Inferior parietal cortex (tissue), 1 donor: ENCODE measurements around the gene PRSS2.
"Not testable (repeated sequence)": the region's sequence is repeated elsewhere in the genome, so short reads cannot be mapped to it uniquely, and the experiment has no call there.

Experiments used
- DNase-seq: peaks from one replicate; pipeline ENCODE4 v3.0.0-alpha.2; 2016; ENCODE audit errors: extremely low spot score

Gene PRSS2

DNA sequence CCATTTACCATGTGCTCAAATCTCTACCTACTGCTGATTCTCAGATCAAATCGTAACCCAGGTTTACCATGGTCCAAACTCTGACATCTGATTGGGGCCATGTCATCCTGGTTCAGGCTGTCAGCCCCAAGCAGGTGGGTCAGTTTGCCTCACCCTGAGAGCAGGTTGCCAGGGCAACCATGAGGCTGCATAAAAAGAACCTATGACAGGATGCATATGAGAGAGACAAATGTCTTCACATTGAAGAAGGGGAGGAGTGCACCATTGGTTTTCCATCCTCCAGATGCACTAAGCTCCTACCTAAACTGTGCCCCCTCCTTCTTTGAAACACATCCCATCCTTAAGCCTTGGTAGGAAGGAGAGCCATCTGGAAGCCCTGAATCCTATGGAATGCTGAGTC, 11.3 kb upstream of the PRSS2 start:
- DNase-seq: no peak

DNA sequence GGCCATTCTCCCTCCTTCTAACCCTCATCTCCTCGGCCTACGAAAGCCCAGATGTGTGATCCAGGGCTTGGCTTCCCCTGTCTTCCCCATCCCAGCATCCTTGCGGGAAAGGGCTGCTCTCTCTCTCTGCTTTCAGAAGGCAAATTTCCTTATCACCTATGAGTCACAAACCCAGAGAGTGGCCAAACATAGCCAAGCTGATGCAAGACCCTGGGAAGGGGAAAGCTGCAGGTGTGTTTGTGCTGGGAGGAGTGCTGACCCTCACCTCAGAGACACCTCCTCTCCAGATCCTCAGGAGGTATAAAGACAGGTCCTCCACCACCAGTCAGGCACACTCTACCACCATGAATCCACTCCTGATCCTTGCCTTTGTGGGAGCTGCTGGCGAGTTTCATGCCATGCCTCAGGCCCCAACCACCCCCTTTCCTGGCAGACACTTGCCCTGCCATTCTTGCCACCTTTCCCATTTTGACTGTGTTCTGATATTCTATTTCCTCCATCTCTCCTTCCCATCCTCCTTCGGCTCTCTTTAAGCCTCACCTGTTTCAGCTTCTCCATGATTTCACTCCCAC, 10.6 kb upstream of the PRSS2 start:
- no peak for DNase-seq

DNA sequence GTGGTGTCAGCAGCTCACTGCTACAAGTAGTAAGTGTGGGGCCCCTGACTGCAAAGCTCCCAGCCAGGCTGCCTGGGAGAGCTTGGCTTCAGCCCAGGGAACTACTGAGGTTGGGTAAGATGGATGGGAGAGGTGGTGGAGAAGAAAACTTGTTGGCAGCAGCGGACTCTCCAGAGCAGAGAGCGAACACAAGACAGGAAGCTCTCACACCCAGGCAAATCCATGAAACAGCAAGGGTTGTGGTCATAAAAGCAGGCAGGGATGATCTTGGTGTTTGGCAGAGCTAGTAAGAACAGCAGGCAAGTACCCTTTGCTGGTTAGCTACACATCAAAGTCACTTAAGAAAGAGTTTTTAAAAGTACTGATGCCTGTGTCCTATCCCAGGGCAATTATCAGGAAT, 9.2 kb upstream of the PRSS2 start:
- not testable (repeated sequence) for DNase-seq

DNA sequence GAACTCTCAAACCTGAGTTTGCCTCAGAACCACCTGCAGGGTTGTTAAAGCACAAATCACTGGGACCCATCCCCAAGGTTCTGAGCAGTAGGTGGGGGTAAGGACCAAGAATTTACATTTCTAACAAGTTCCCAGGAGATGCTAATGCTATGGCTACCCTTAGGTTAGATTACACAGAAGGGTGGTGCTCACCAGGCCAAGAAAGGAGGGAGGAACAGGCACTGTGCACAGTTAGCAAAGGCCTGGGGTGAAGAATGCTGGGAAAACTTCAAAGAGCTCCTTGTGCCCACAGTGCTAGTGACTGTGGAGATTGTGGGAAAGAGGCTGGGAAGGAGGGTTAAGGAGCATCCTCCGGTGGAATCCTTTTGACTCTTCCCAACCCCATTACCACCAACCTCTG, 8.7 kb upstream of the PRSS2 start:
- no peak for DNase-seq

DNA sequence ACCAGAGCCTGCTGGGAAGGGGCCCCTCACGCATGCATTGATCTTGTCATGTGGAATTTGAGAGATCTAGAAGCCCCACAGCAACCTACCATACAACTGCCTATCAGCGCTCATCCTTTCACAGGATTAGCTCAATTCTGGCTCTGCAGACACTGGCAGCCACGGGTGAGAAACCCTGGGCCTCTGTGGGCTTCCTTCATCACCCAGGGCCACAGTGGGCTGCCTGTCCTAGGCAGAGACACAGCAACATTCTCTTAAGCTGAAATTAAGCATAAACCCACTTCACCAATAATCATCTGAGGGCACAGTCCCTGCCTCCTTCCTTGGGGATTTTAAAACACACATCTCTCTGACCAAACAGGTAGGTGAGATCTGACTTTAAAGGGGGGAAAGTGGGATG, 3.3 kb upstream of the PRSS2 start:
- no peak for DNase-seq

DNA sequence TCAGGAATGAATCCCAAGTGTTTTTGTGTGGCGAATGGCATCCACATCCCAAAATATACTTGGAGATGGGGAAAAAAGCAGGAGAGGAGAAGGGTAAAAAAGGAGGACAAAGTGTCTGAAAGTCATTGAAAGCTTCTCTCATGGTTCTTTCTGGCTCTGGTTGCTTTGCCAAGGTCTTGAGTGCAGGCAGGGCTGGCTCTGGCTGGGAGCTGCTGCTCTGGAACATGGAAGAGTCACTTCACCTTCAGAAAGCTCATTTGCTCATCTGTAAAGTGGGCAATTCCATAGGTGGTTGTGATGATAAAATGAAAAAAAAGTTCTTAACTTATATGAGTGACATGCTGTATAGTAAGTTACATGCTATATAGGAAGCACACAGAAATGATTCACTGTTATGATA, 2.9 kb upstream of the PRSS2 start:
- DNase-seq: no peak

DNA sequence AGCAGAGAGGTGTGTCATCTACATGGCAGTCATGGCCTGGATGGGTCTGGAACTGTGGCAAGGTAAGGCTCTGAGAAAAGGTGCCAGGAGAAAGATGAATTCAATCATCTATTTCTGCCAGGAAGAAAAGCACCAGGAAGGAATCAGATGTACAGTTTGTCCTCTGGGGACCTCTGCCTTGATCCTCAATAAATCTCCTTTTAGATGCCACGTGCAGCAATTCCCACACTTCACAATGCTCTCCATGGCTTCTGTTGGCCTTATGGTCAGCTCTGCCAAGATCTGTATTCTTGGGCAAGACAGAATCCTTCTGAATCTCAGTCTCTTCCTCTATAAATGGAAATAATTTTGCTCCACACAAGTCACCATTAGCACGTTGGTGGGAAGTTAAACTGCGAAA, 1.9 kb upstream of the PRSS2 start:
- DNase-seq: not testable (repeated sequence)

DNA sequence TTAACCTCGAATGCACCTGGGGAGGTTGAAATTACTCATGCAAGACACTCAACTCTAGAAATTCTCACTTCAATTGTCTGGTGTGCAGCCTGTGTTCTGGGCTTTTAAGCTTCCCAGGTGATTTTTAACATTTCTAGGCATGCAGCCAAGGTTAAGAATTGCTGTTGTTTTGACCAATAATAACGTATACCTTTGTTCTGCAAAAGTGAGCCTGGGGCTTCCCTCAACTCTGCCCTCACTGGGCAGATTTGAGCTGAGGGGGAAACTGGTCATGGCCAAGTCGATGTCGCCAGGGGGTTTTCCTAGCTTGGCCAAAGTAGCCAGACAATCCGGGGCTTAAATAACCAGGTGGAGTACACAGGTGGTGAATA, 568 bp downstream of the PRSS2 start:
- no peak for DNase-seq

DNA sequence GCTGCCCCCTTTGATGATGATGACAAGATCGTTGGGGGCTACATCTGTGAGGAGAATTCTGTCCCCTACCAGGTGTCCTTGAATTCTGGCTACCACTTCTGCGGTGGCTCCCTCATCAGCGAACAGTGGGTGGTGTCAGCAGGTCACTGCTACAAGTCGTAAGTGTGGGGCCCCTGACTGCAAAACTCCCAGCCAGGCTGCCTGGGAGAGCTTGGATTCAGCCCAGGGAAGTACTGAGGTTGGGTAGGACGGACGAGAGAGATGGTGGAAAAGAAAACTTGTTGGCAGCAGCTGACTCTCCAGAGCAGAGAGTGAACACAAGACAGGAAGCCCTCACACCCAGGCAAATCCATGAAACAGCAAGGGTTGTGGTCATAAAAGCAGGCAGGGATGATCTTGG, 1.3 kb downstream of the PRSS2 start:
- DNase-seq: no peak

DNA sequence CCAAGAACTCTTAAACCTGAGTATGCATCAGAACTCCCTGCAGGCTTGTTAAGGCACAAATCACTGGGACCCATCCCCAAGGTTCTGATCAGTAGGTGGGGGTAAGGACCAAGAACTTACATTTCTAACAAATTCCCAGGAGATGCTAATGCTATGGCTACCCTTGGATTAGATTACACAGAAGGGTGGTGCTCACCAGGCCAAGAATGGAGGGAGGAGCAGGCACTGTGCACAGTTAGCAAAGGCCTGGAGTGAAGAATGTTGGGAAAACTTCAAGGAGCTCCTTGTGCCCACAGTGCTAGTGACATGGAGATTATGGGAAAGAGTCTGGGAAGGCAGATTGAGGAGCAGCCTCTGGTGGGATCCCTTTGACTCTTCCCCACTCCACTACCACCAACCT, 1.9 kb downstream of the PRSS2 start:
- no peak for DNase-seq

DNA sequence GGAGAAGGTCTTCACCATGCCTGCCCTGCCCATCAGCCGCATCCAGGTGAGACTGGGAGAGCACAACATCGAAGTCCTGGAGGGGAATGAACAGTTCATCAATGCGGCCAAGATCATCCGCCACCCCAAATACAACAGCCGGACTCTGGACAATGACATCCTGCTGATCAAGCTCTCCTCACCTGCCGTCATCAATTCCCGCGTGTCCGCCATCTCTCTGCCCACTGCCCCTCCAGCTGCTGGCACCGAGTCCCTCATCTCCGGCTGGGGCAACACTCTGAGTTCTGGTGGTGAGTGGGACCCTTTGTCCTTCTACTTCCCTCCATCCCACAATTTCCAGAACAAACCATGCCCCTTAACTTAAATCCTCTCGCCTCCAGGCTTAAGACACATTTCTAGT, 2.5 kb downstream of the PRSS2 start:
- DNase-seq: no peak

DNA sequence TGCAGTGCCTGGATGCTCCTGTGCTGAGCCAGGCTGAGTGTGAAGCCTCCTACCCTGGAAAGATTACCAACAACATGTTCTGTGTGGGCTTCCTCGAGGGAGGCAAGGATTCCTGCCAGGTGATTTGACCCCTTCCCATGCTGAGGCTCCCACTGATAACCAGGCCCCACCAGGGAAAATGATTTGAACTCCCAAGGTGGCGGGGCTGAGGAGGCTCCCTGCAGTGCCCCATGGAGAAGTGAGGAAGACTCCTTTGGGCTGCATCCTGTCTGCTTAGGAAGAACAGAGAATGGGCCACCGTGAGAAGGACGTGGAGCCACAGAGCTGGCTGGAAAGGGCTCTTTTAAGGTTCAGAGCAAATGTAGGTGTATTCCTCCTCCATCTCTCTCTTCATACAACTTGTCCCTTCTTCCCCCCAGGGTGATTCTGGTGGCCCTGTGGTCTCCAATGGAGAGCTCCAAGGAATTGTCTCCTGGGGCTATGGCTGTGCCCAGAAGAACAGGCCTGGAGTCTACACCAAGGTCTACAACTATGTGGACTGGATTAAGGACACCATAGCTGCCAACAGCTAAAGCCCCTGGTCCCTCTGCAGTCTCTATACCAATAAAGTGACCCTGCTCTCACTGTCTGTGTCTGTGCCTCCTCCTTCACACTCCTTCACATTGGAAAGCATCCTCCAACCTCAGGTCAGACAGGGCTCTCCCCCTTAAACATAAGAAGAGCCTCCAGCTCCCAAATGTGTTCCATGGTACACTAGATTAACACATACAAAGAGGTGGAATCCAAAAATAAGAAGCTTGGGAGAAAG, 3.4 kb downstream of the PRSS2 start:
- no peak for DNase-seq

DNA sequence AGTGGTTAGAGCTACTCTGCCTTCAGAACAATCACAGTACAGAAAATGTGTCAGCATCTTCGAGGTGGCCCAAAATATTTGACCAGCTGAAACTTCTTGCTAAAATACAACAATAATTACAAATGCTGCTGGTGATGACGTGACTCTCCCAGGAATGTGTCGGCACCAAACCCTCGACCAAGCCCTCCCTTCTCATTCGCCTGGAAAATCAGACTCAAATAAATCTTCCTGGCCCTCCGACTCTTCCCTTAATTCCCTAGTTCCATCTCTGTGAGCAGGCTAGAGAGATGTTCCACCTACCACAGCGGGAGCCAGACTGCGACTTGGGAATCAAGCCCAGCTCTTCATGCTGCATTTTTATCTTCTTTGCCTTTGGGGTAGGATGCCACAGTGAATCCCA, 4.1 kb downstream of the PRSS2 start:
- no peak for DNase-seq

DNA sequence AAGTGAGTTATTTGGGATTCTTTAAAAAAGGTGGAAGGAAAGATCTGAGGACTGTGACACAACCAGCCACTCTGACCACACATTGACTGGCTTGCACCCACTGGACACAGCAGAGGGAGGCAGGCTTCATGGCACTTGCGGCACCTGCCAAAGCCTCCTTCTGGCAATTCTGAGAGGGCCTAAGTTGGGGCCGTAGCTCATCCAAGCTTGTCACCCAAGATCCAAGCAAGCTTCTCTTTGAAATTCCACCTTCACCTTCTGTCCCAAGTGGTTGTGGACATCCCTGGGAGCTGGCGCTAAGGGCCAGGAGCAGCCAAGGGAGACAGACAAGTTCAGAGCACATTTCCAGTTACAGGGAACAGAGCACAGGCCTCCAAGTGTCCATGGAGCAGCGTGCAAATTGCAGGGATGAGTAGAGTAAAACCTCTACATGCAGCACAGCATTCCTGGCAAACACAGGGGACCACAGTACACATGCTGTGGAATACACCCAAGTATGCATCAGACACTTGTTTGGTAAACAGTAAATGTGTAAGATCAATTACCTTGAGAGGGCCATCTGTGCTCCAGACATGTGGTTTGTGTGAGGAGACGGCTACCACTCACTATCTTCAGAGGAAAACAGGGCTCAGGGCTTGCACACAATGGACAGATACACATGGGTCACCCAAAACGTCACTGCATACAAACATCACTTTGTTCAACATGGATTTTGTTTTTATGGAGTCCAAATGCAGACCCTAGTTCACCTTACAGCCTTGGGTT, 4.8 kb downstream of the PRSS2 start:
- not testable (repeated sequence) for DNase-seq

DNA sequence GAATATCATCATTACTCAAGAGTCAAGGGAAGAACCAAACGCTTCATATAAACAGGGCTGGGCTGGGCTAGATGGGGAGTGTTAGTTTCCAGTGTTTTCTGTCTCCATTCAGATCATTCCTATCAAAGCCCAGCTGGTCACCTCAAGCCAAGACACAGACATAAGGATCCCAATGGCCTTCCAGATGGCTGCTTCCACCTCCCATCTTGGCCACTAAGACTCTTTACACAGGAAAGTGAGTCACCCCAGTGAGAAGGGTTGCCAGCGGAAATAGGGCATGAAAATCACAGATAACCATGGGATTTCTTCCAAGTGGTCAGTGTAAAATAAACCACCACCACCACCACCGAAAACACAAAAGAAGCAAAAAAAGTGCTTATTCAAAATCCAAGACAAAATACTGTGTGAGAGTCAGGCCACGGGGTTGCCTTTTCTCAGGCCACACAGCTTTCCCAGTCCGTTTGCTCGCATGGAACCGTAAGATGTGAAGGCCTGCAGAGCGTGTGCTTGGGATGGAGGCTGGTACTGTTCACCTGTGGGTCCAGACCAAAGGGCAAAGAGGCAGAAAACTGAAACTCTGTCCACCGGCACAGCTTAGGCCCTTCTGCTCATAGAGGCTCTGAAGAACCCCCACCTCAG, 5.6 kb downstream of the PRSS2 start:
- DNase-seq: no peak

DNA sequence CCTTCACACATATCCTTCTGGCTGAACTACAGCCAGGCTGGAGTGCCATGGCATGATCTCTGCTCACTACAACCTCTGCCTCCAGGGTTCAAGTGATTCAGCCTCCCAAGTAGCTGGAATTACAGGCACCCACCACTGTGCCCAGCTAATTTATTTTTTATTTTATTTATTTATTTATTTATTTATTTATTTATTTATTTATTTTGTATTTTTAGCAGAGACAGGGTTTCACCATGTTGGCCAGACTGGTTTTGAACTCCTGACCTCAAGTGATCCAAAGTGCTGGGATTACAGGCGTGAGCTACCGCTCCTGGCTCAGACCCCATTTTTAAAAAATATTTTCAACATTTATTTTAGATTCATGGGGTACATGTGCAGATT, 6.1 kb downstream of the PRSS2 start:
- DNase-seq: not testable (repeated sequence)

DNA sequence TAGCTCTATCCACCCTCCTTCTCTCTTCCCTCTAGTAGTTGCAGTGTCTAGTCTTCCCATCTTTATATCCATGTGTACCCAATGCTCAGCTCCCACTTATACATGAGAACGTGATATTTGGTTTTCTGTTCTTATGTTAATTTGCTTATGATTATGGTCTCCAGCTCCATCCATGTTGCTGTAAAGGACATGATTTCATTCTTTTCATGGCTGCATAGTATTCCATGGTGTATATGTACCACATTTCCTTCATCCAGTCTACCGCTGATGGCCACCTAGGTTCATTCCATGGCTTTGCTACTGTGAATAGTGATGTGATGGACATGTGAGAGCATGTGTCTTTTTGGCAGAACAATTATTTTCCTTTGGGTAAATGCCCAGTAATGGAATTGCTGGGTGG, 6.5 kb downstream of the PRSS2 start:
- DNase-seq: no peak

DNA sequence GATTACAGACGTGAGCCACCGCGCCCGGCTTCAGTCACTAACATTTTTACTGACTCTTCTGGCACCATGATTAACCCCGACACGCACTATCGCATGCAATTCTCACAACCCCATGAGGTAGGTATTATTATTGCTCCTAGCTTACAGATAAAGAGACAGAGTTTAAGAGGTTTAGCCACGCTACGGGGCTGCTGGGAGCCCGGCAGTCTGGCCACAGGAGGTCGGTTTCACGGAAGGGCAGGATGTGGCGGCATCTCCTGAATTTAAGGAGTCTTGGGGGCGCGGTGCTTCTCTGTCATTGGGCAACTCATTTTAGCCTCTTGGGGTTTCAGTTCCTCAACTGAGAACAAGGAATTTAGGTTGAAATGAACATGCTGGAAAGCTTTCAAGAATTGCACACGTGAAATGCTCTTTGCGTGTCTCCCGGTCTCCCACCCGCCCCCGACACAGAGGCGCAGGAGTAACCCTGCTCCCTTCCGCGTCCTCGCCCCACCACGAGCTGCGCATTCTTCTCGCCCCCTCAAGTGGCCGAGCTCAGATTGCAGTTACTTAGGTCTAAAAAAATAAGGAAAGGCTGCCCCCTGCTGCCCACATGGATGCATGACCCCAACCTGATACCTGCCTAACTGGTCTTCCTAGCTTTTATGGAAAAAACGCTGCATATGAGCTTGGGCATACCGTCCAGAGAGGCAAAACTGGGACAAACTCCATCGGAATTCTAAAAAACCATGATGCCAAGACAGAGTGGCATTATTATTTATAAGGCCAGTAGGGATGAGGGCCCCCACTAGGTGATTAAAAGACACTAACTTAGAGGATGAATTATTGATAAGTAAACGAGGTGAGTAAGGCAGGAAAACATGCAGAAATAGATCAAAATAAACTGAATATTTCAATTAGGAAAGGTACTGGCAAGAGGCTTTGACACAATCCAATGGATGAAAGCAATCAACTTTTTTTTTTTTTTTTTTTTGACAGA, 12.4 kb downstream of the PRSS2 start:
- DNase-seq: peak; percentile 93

DNA sequence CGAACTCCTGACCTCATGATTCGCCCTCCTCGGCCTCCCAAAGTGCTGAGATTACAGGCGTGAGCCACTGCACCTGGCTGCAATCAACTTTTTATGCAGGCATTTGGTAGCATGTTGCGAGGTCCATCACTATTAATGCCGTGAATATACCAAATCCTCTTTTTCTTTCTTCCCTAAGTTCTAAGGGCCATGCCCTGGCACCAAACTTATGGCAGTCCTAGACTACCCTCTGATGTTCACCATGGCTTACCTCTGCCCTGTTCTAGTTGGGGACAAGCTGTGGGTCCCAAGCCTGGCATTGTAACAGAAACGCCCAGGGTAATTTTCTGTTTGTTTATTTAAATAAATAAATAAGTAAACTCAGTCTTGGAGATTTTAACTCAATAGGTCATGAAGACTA, 13.3 kb downstream of the PRSS2 start:
- DNase-seq: no peak

DNA sequence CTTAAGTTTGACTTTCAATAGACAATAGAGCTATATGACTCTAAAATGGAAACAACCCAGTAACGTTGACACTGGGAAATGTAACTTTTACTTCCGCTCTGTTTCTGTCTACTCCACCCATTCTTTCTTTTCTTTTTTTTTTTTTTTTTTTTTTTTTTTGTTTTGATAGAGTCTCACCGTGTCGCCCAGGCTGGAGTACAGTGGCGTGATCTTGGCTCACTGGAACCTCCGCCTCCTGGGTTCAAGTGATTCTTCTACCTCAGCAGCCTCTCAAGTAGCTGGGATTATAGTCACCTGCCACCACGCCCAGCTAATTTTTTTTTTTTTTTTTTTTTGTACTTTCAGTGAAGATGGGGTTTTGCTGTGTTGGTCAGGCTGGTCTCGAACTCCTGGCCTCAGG, 13.9 kb downstream of the PRSS2 start:
- no peak for DNase-seq

DNA sequence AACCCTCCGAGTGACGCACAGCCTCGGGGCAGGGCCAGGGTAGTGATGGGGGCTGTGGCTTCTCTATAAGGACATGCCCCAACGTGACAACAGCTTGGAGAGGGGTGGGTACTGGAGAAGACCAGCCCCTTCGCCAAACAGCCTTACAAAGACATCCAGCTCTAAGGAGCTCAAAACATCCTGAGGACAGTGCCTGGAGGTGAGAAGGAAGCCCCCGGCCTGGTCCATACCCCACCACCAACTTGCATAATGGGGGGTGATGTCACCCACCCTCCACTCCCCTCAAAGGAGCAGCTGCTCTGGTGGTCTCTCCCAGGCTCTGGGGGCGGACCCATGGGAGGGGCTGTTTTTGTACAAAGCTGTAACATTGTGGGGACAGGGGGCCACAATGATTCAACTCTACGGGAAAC, 15.1 kb downstream of the PRSS2 start:
- DNase-seq: no peak
